SU-DHL-6 (cell line): ENCODE data around the gene SLC6A5.

ENCODE experiments used
- H2AFZ ChIP-seq: fragments of 200-600 bp; sonication (generic); 2 replicates; pipeline ENCODE4 v1.6.1; 2014; ENCODE audit warnings: low read depth, mild to moderate bottlenecking, moderate library complexity, mixed read lengths, antibody characterized with exemption, low read length; ENCODE audit not compliant: severe bottlenecking
- H3F3A ChIP-seq: fragments of 200-600 bp; shearing (Covaris generic); 2 replicates; pipeline ENCODE4 v1.6.0; 2016; ENCODE audit warnings: antibody characterized with exemption, mild to moderate bottlenecking; ENCODE audit not compliant: insufficient read depth
- H3K27ac ChIP-seq: fragments of 200-600 bp; sonication (generic); 2 replicates; pipeline ENCODE4 v1.5.1; 2016; ENCODE audit warnings: low read depth, mild to moderate bottlenecking, low read length, moderate library complexity, mixed read lengths
- H3K27me3 ChIP-seq: fragments of 200-600 bp; sonication (generic), shearing (Covaris generic); 2 replicates; pipeline ENCODE4 v1.6.0; 2014; ENCODE audit warnings: mild to moderate bottlenecking, low read length
- H3K36me3 ChIP-seq: fragments of 200-600 bp; sonication (generic); 2 replicates; pipeline ENCODE4 v1.6.1; 2014; ENCODE audit warnings: mild to moderate bottlenecking, low read length, mixed read lengths
- H3K4me2 ChIP-seq: fragments of 300-600, 200-600 bp; shearing (Covaris generic), sonication (generic); 2 replicates; pipeline ENCODE4 v1.6.0; 2014; ENCODE audit warnings: low read length, low read depth, mild to moderate bottlenecking; ENCODE audit not compliant: poor library complexity, severe bottlenecking
- H3K4me3 ChIP-seq: fragments of 200-600 bp; sonication (generic); 2 replicates; pipeline ENCODE4 v1.5.1; 2014; ENCODE audit warnings: antibody characterized with exemption, low read length, mild to moderate bottlenecking, mixed read lengths; ENCODE audit not compliant: insufficient read depth, poor library complexity, severe bottlenecking
- H3K79me2 ChIP-seq: fragments of 200-600 bp; sonication (generic); 2 replicates; pipeline ENCODE4 v1.6.1; 2014; ENCODE audit warnings: mild to moderate bottlenecking, low read length, moderate library complexity; ENCODE audit not compliant: insufficient read depth
- H3K9ac ChIP-seq: fragments of 200-600 bp; sonication (generic); 2 replicates; pipeline ENCODE4 v1.7.0; 2014; ENCODE audit warnings: mild to moderate bottlenecking, low read length
- H3K9me2 ChIP-seq: fragments of 200-600 bp; sonication (generic); replicated peaks from 2 replicates; pipeline ENCODE4 v1.6.1; 2014; ENCODE audit warnings: low read length; ENCODE audit not compliant: insufficient read depth
- H3K9me3 ChIP-seq: fragments of 200-600 bp; sonication (generic); 2 replicates; pipeline ENCODE4 v1.6.1; 2014; ENCODE audit warnings: low read length, mixed read lengths; ENCODE audit not compliant: insufficient read depth
- H4K20me1 ChIP-seq: fragments of 200-600 bp; sonication (generic); 2 replicates; pipeline ENCODE4 v1.6.1; 2014; ENCODE audit warnings: low read depth, mild to moderate bottlenecking, antibody characterized with exemption, low read length, moderate library complexity, mixed read lengths
- EZH2phosphoT487 ChIP-seq: fragments of 200-600 bp; sonication (generic), shearing (Covaris generic); conservative IDR thresholded peaks from 2 replicates; pipeline ENCODE4 v1.6.1; 2018; ENCODE audit warnings: mild to moderate bottlenecking, antibody characterized with exemption, low read length, moderate library complexity, mixed read lengths
- TF ChIP-seq, protein P1 (sequence below): fragments of 200-600 bp; sonication (generic); IDR thresholded peaks from one replicate; pipeline ENCODE4 v1.5.1; 2017; ENCODE audit warnings: antibody characterized with exemption, mild to moderate bottlenecking, low read length, moderate library complexity; ENCODE audit not compliant: insufficient read depth, poor library complexity, severe bottlenecking

Gene SLC6A5

GRCh38 chr11:20618083-20618482 lies 18.7 kb downstream of the SLC6A5 start:
- Histone ChIP-seq H3K27me3 (no peaks in the 10 kb centered on the region), H4K20me1 (no peaks in the 10 kb centered on the region), H3K9me3 (no peaks in the 10 kb centered on the region), H3K9ac (no peak overlapping the region), H2AFZ (no peak overlapping the region), H3K27ac (no peak overlapping the region), H3K9me2 (no peaks in the 10 kb centered on the region), H3K4me2 (no peak overlapping the region), H3K4me3 (no peak overlapping the region), H3F3A (no peaks in the 10 kb centered on the region), H3K36me3 (no peaks in the 10 kb centered on the region), H3K79me2 (no peaks in the 10 kb centered on the region)
- TF ChIP-seq, protein P1, sequence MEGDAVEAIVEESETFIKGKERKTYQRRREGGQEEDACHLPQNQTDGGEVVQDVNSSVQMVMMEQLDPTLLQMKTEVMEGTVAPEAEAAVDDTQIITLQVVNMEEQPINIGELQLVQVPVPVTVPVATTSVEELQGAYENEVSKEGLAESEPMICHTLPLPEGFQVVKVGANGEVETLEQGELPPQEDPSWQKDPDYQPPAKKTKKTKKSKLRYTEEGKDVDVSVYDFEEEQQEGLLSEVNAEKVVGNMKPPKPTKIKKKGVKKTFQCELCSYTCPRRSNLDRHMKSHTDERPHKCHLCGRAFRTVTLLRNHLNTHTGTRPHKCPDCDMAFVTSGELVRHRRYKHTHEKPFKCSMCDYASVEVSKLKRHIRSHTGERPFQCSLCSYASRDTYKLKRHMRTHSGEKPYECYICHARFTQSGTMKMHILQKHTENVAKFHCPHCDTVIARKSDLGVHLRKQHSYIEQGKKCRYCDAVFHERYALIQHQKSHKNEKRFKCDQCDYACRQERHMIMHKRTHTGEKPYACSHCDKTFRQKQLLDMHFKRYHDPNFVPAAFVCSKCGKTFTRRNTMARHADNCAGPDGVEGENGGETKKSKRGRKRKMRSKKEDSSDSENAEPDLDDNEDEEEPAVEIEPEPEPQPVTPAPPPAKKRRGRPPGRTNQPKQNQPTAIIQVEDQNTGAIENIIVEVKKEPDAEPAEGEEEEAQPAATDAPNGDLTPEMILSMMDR: no peak
- TF ChIP-seq EZH2phosphoT487: no peak

DNA sequence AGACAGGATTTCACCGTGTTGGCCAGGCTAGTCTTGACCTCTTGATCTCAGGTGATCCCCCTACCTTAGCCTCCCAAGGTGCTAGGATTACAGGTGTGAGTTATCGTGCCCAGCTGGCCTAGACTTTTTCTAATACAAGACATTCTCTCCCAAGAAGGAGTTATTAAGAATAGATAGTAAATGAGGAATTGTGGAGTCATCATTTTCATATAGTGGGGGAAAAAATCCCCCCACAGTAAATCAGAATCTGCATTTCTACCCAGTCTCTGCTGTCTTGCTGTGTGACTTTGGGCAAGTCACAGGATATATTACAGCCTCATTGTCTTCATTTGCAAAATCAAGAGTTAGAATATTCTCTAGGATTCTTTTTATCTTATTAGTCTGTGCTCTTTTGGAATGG lies 21.6 kb downstream of the SLC6A5 start:
- no peaks in the 10 kb centered on the region for H3K36me3 ChIP-seq
- no peaks in the 10 kb centered on the region for H3K27me3 ChIP-seq
- H3F3A ChIP-seq: no peaks in the 10 kb centered on the region
- H3K79me2 ChIP-seq: no peaks in the 10 kb centered on the region
- no peak overlapping the region for H3K27ac ChIP-seq
- H3K4me3 ChIP-seq: no peak overlapping the region
- no peaks in the 10 kb centered on the region for H3K9me3 ChIP-seq
- H3K9ac ChIP-seq: no peak overlapping the region
- no peak overlapping the region for H2AFZ ChIP-seq
- TF ChIP-seq EZH2phosphoT487: no peak
- TF ChIP-seq, protein P1: no peak
- H3K9me2 ChIP-seq: no peaks in the 10 kb centered on the region
- no peak overlapping the region for H3K4me2 ChIP-seq
- H4K20me1 ChIP-seq: no peaks in the 10 kb centered on the region

- H3K79me2 ChIP-seq: no peaks in the 10 kb centered on the region
- H3F3A ChIP-seq: no peaks in the 10 kb centered on the region
- TF ChIP-seq, protein P1: no peak
- no peak for TF ChIP-seq EZH2phosphoT487
- H3K9me2 ChIP-seq: no peaks in the 10 kb centered on the region
- H3K27me3 ChIP-seq: no peaks in the 10 kb centered on the region
- H3K4me3 ChIP-seq: no peak overlapping the region
- no peaks in the 10 kb centered on the region for H3K9me3 ChIP-seq
- H3K36me3 ChIP-seq: no peaks in the 10 kb centered on the region
- H3K4me2 ChIP-seq: no peak overlapping the region
- H3K9ac ChIP-seq: no peak overlapping the region
- H2AFZ ChIP-seq: no peak overlapping the region
- no peaks in the 10 kb centered on the region for H4K20me1 ChIP-seq
- H3K27ac ChIP-seq: no peak overlapping the region
Observed at GRCh38 chr11:20621679-20622078, 22.3 kb downstream of the SLC6A5 start.

- Histone ChIP-seq H3K27me3 (no peaks in the 10 kb centered on the region), H3K9me2 (no peaks in the 10 kb centered on the region), H2AFZ (no peak overlapping the region), H3K27ac (no peak overlapping the region), H3K4me2 (no peak overlapping the region), H3K79me2 (no peaks in the 10 kb centered on the region), H3F3A (no peaks in the 10 kb centered on the region), H3K4me3 (no peak overlapping the region), H3K9ac (no peak overlapping the region), H3K36me3 (no peaks in the 10 kb centered on the region), H4K20me1 (no peaks in the 10 kb centered on the region), H3K9me3 (no peaks in the 10 kb centered on the region)
- TF ChIP-seq EZH2phosphoT487: no peak
- TF ChIP-seq, protein P1: no peak
Observed at GRCh38 chr11:20623252-20623651, 23.8 kb downstream of the SLC6A5 start.
